Liver (tissue), 3 donors: Measurements from ENCODE around the gene PTPN20.

Source experiments
- GABPA ChIP-seq, 2 donors: IDR thresholded peaks in 1 of 2; conservative IDR thresholded peaks in 1 of 2; 2 replicates each; pipeline ENCODE4 v1.6.1; 2016; ENCODE audit warnings: antibody characterized with exemption in 2 of 2, mild to moderate bottlenecking in 1 of 2, moderate library complexity in 1 of 2
- JUND ChIP-seq, 2 donors: IDR thresholded peaks; 2 replicates each; pipeline ENCODE4 v1.6.1; 2016; ENCODE audit warnings: antibody characterized with exemption in 2 of 2
- RAD21 ChIP-seq, 2 donors: IDR thresholded peaks; 2 replicates each; pipeline ENCODE4 v1.6.1; 2016; ENCODE audit warnings: antibody characterized with exemption in 2 of 2, mild to moderate bottlenecking in 2 of 2
- TAF1 ChIP-seq: conservative IDR thresholded peaks from 2 replicates; pipeline ENCODE4 v1.6.1; 2016; ENCODE audit warnings: antibody characterized with exemption, mild to moderate bottlenecking
- YY1 ChIP-seq: IDR thresholded peaks from 2 replicates; pipeline ENCODE4 v1.6.1; 2016; ENCODE audit warnings: antibody characterized with exemption, mild to moderate bottlenecking
- TF ChIP-seq, protein P1 (sequence below): IDR thresholded peaks from 2 replicates; pipeline ENCODE4 v1.6.1; 2016; ENCODE audit warnings: antibody characterized with exemption
- TF ChIP-seq, protein P2 (sequence below): fragments of 150-350 bp; IDR thresholded peaks from 2 replicates; pipeline ENCODE4 v1.5.1; 2017; ENCODE audit warnings: improper control_type of control experiment, low read depth, low read length; ENCODE audit not compliant: missing input control
- TF ChIP-seq, protein P3 (sequence below): IDR thresholded peaks from 2 replicates; pipeline ENCODE4 v1.6.1; 2016; ENCODE audit warnings: antibody characterized with exemption, mild to moderate bottlenecking
- donor health status: healthy.
- donor health status: healthy.

DNA sequence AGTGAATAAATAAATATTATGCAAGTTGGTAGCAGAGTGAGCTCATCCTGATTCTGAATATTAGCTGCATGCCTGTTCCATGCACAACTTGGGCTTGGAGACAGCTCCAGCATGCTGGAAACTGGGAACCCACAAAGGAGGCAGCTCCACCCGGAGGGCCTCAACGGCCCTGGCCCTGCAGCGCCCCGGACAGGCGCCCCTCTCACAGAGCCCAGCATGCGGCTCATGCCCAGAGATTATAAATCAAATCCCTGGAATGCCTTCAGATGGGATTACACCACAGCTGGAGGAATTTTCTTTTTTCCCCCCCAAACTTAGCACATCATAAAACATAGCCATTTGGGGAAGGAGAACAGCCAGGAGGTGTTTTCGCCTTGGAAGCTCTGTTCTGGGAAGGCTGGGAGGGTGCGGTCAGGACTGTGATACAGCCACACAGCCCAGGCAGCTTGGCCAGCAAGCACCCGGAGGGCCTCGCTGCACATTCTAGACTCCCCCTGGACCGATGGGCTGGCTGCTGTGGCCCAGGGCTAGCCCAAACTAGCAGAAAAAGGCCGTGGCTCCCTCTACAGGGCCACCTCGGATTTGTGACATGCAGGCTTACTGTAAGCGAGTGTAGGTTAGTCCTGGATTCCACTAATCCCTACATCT lies 102.4 kb downstream of the PTPN20 start:
- TF ChIP-seq, protein P1, sequence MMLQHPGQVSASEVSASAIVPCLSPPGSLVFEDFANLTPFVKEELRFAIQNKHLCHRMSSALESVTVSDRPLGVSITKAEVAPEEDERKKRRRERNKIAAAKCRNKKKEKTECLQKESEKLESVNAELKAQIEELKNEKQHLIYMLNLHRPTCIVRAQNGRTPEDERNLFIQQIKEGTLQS, result no peak
- TF ChIP-seq, protein P2, sequence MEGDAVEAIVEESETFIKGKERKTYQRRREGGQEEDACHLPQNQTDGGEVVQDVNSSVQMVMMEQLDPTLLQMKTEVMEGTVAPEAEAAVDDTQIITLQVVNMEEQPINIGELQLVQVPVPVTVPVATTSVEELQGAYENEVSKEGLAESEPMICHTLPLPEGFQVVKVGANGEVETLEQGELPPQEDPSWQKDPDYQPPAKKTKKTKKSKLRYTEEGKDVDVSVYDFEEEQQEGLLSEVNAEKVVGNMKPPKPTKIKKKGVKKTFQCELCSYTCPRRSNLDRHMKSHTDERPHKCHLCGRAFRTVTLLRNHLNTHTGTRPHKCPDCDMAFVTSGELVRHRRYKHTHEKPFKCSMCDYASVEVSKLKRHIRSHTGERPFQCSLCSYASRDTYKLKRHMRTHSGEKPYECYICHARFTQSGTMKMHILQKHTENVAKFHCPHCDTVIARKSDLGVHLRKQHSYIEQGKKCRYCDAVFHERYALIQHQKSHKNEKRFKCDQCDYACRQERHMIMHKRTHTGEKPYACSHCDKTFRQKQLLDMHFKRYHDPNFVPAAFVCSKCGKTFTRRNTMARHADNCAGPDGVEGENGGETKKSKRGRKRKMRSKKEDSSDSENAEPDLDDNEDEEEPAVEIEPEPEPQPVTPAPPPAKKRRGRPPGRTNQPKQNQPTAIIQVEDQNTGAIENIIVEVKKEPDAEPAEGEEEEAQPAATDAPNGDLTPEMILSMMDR, result no peak
- no peak for TF ChIP-seq TAF1
- no peak for TF ChIP-seq GABPA (IDR thresholded peaks at IDR 0.05 in 1 of 2, conservative IDR thresholded peaks at IDR 0.05 in 1 of 2)
- no peak for TF ChIP-seq RAD21 (IDR thresholded peaks at IDR 0.05)
- no peak for TF ChIP-seq JUND (IDR thresholded peaks at IDR 0.05)
- TF ChIP-seq, protein P3, sequence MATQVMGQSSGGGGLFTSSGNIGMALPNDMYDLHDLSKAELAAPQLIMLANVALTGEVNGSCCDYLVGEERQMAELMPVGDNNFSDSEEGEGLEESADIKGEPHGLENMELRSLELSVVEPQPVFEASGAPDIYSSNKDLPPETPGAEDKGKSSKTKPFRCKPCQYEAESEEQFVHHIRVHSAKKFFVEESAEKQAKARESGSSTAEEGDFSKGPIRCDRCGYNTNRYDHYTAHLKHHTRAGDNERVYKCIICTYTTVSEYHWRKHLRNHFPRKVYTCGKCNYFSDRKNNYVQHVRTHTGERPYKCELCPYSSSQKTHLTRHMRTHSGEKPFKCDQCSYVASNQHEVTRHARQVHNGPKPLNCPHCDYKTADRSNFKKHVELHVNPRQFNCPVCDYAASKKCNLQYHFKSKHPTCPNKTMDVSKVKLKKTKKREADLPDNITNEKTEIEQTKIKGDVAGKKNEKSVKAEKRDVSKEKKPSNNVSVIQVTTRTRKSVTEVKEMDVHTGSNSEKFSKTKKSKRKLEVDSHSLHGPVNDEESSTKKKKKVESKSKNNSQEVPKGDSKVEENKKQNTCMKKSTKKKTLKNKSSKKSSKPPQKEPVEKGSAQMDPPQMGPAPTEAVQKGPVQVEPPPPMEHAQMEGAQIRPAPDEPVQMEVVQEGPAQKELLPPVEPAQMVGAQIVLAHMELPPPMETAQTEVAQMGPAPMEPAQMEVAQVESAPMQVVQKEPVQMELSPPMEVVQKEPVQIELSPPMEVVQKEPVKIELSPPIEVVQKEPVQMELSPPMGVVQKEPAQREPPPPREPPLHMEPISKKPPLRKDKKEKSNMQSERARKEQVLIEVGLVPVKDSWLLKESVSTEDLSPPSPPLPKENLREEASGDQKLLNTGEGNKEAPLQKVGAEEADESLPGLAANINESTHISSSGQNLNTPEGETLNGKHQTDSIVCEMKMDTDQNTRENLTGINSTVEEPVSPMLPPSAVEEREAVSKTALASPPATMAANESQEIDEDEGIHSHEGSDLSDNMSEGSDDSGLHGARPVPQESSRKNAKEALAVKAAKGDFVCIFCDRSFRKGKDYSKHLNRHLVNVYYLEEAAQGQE, result no peak
- no peak for TF ChIP-seq YY1
